ENCODE results near the gene RNPEPL1. TPM values are rescaled to one million over a fixed set of nuclear protein-coding genes. Genes with fewer than 3 reads are reported as not detected.

RNPEPL1 gene
- total and polyA plus RNA-seq, 8 donors = 20.9 to 99.2 (median 27.8) TPM

GRCh38 chr2:240628507-240628807, 60.2 kb downstream of the RNPEPL1 start:
- no peak for TF ChIP-seq CTCF (IDR thresholded peaks at IDR 0.05)
- no peak for ATAC-seq
- intact Hi-C loops (cut with DNase I) = no loop called here

GRCh38 chr2:240628808-240629618, 60.7 kb downstream of the RNPEPL1 start:
- peaks cover 0 to 25% of the 10 kb centered on the region in 2 donors for H3K4me1 ChIP-seq
- DNase-seq (peak in 2 of 4 donors; percentile 25 to 74), ATAC-seq (no peak)
- no peak overlapping the region for H3K27ac ChIP-seq
- TF ChIP-seq CTCF (IDR thresholded peaks at IDR 0.05) = no peak
- peaks cover 0 to 17% of the 10 kb centered on the region in 2 donors for H3K36me3 ChIP-seq
- H3K4me3 ChIP-seq = no peak overlapping the region
- peaks cover 0 to 20% of the 10 kb centered on the region in 2 donors for H3K27me3 ChIP-seq
- intact Hi-C loops (cut with DNase I) = no loop called here
- peaks cover 0 to 8% of the 10 kb centered on the region in 2 donors for H3K9me3 ChIP-seq

More at GRCh38 chr2:240628507-240628807, 60.2 kb downstream of the RNPEPL1 start:
- Histone ChIP-seq H3K4me3 (no peak overlapping the region), H3K36me3 (peaks cover 0 to 17% of the 10 kb centered on the region in 2 donors), H3K9me3 (peaks cover 0 to 3% of the 10 kb centered on the region in 2 donors), H3K4me1 (peaks cover 0 to 28% of the 10 kb centered on the region in 2 donors), H3K27ac (no peak overlapping the region), H3K27me3 (peaks cover 0 to 20% of the 10 kb centered on the region in 2 donors)
- DNase-seq = peak in 1 of 4 donors; percentile 37

GRCh38 chr2:240629619-240629967, 61.3 kb downstream of the RNPEPL1 start:
- H3K4me3 ChIP-seq = no peak overlapping the region
- peaks cover 0 to 17% of the 10 kb centered on the region in 2 donors for H3K36me3 ChIP-seq
- no peak for TF ChIP-seq CTCF (IDR thresholded peaks at IDR 0.05)
- H3K4me1 ChIP-seq = peaks cover 0 to 19% of the 10 kb centered on the region in 2 donors
- peaks cover 0 to 14% of the 10 kb centered on the region in 2 donors for H3K9me3 ChIP-seq
- ATAC-seq = no peak
- DNase-seq = no peak
- no peak overlapping the region for H3K27ac ChIP-seq
- intact Hi-C loops (cut with DNase I) = no loop called here
- H3K27me3 ChIP-seq = peaks cover 0 to 20% of the 10 kb centered on the region in 2 donors

- Histone ChIP-seq H3K4me1 (peaks cover 0 to 14% of the 10 kb centered on the region in 2 donors), H3K27ac (no peak overlapping the region), H3K36me3 (peaks cover 0 to 17% of the 10 kb centered on the region in 2 donors), H3K4me3 (no peak overlapping the region), H3K27me3 (peaks cover 0 to 17% of the 10 kb centered on the region in 2 donors), H3K9me3 (peaks cover 0 to 18% of the 10 kb centered on the region in 2 donors)
- ATAC-seq (no peak), DNase-seq (peak in 2 of 4 donors; percentile 27 to 78)
- intact Hi-C loops (cut with DNase I) = no loop called here
- no peak for TF ChIP-seq CTCF (IDR thresholded peaks at IDR 0.05)
Measured at GRCh38 chr2:240629968-240630770, 61.9 kb downstream of the RNPEPL1 start.

Other genes with a start within 250 kb of the RNPEPL1 start
- 10 to 100 TPM; 60.4 to 63.4 TPM for gene GPC1, start 132.8 kb upstream of the RNPEPL1 start, total RNA-seq
- gene GPC1, start 132.8 kb upstream of the RNPEPL1 start, polyA plus RNA-seq (ENCODE audit: insufficient read length in 6 of 6) = 10 to 100 TPM; 24.6 to 51.5 (median 40.1) TPM
- 10 to 100 TPM; 11.8 to 20.1 TPM for gene ANKMY1, start 10.5 kb upstream of the RNPEPL1 start, total RNA-seq
- 10 to 100 TPM; 11.8 to 17.4 (median 15.1) TPM for gene ANKMY1, start 10.5 kb upstream of the RNPEPL1 start, polyA plus RNA-seq (ENCODE audit: insufficient read length in 6 of 6)
- gene DUSP28, start 8.1 kb upstream of the RNPEPL1 start, total RNA-seq = 1 to 10 TPM; 2.4 to 3.5 TPM
- 1 to 10 TPM; 4.5 to 7.6 (median 6.4) TPM for gene DUSP28, start 8.1 kb upstream of the RNPEPL1 start, polyA plus RNA-seq (ENCODE audit: insufficient read length in 6 of 6)
- 10 to 100 TPM; 31.2 to 31.9 TPM for gene CAPN10, start 18.2 kb downstream of the RNPEPL1 start, total RNA-seq
- 10 to 100 TPM; 20.8 to 36.6 (median 25.4) TPM for gene CAPN10, start 18.2 kb downstream of the RNPEPL1 start, polyA plus RNA-seq (ENCODE audit: insufficient read length in 6 of 6)
- gene GPR35, start 57.0 kb downstream of the RNPEPL1 start, total RNA-seq = 1 to 10 TPM; 1.1 to 6.0 TPM
- gene GPR35, start 57.0 kb downstream of the RNPEPL1 start, polyA plus RNA-seq (ENCODE audit: insufficient read length in 6 of 6) = 1 to 10 TPM; 1.5 to 3.6 (median 2.7) TPM
- not detected for gene AQP12B, start 114.4 kb downstream of the RNPEPL1 start, total RNA-seq
- gene AQP12B, start 114.4 kb downstream of the RNPEPL1 start, polyA plus RNA-seq (ENCODE audit: insufficient read length in 6 of 6) = under 1 TPM in 1 of 6 donors, not detected in 5; 0.14 TPM
- not detected for gene AQP12A, start 123.4 kb downstream of the RNPEPL1 start, total RNA-seq
- not detected for gene AQP12A, start 123.4 kb downstream of the RNPEPL1 start, polyA plus RNA-seq (ENCODE audit: insufficient read length in 6 of 6)